GM12878 (cell line): ENCODE measurements around the gene KLHL7. TPM values are rescaled to one million over a fixed set of nuclear protein-coding genes. Genes with fewer than 3 reads are reported as not detected.

ENCODE experiments used
- ATAC-seq: fragments of 200-7000 bp; cut with Tn5 transposase; 3 replicates; pipeline ENCODE4 v1.9.1; 2020; ENCODE audit warnings: mild to moderate bottlenecking, moderate library complexity
- BruUV-seq: library from RNA; stranded (reverse); fragments of 400-500 nt; replicated peaks from 2 replicates; lab custom pipeline; 2021; lab: Mats Ljungman, UMichigan
- CTCF ChIA-PET: fragments of 300-600 bp; sonication (Branson Sonifier 250); formaldehyde crosslinking; extraction: SDS; loops from one replicate; lab custom pipeline; 2021; ENCODE audit warnings: inconsistent platforms; lab: Yijun Ruan, JAX
- POLR2A ChIA-PET: fragments of 350-600 bp; formaldehyde crosslinking; extraction: SDS; loops from one replicate; lab custom pipeline; 2021; ENCODE audit warnings: inconsistent platforms; lab: Charles Lee
- RAD21 ChIA-PET: fragments of 300-600 bp; sonication (Branson Sonifier 250); formaldehyde crosslinking; loops from one replicate; lab custom pipeline; 2023; ENCODE audit warnings: antibody characterized with exemption; ENCODE audit not compliant: unreplicated experiment; lab: Charles Lee
- SMC1A ChIA-PET: fragments of 300-600 bp; sonication (Branson Sonifier 250); formaldehyde crosslinking; loops from one replicate; lab custom pipeline; 2023; ENCODE audit not compliant: unreplicated experiment, uncharacterized antibody; lab: Charles Lee
- DNase-seq: peaks from one replicate; pipeline ENCODE4 v3.0.0-alpha.2; 2011; ENCODE audit warnings: low read depth, low spot score
- FAIRE-seq: peaks from 3 replicates; lab custom pipeline; 2011; peaks lifted over from hg19 to GRCh38; lab: Jason Lieb, UNC
- H2AFZ ChIP-seq: 2 replicates; pipeline ENCODE4 v1.6.0; 2011; ENCODE audit warnings: low read depth, low read length, control low read depth; ENCODE audit not compliant: control insufficient read depth
- H3K27ac ChIP-seq: 2 replicates; pipeline ENCODE4 v1.5.1; 2011; ENCODE audit warnings: control low read depth; ENCODE audit not compliant: control insufficient read depth, insufficient read depth
- H3K27me3 ChIP-seq, 2 experiments: replicated peaks in 1 of 2; 2 replicates each; pipeline versions ENCODE4 v1.6.0 to v1.6.1; 2011; ENCODE audit warnings: low read length in 1 of 2; ENCODE audit not compliant: control insufficient read depth in 2 of 2, insufficient read depth in 2 of 2
- H3K36me3 ChIP-seq, 2 experiments: 2 replicates each; pipeline ENCODE4 v1.5.1; 2011; ENCODE audit warnings: low read length in 1 of 2; ENCODE audit not compliant: control insufficient read depth in 2 of 2, insufficient read depth in 2 of 2
- H3K4me1 ChIP-seq: 2 replicates; pipeline ENCODE4 v1.6.1; 2011; ENCODE audit warnings: mild to moderate bottlenecking, low read length, moderate library complexity, mixed read lengths; ENCODE audit not compliant: control insufficient read depth, insufficient read depth
- H3K4me2 ChIP-seq: 2 replicates; pipeline ENCODE4 v1.6.0; 2011; ENCODE audit warnings: control low read depth; ENCODE audit not compliant: control insufficient read depth, insufficient read depth
- H3K4me3 ChIP-seq: fragments of 200-600 bp; sonication (generic); 2 replicates; pipeline ENCODE4 v1.5.1; 2016
- H3K79me2 ChIP-seq: 2 replicates; pipeline ENCODE4 v1.6.0; 2011; ENCODE audit warnings: low read length; ENCODE audit not compliant: control insufficient read depth, insufficient read depth
- H3K9ac ChIP-seq: 2 replicates; pipeline ENCODE4 v1.8.0; 2011; ENCODE audit warnings: low read length, control low read depth, mixed read lengths; ENCODE audit not compliant: control insufficient read depth, insufficient read depth
- H3K9me3 ChIP-seq: replicated peaks from 3 replicates; pipeline ENCODE4 v1.5.1; 2011; ENCODE audit warnings: mild to moderate bottlenecking, low read length; ENCODE audit not compliant: control insufficient read depth, insufficient read depth
- H4K20me1 ChIP-seq: 2 replicates; pipeline ENCODE4 v1.6.0; 2011; ENCODE audit not compliant: control insufficient read depth, insufficient read depth
- BACH1 ChIP-seq: fragments of 450-650 bp; IDR thresholded peaks from 2 replicates; pipeline ENCODE4 v1.6.1; 2017; ENCODE audit warnings: mild to moderate bottlenecking, borderline replicate concordance
- CBX3 ChIP-seq: fragments of 200-600 bp; sonication (generic); IDR thresholded peaks from 2 replicates; pipeline ENCODE4 v1.6.1; 2016; ENCODE audit warnings: low read depth, borderline replicate concordance
- CHD4 ChIP-seq: fragments of 200-600 bp; sonication (generic); IDR thresholded peaks from 2 replicates; pipeline ENCODE4 v1.6.1; 2016; ENCODE audit warnings: mild to moderate bottlenecking
- EGR1 ChIP-seq, 2 experiments: IDR thresholded peaks; 1 replicate in 1 of 2; 2 replicates in 1 of 2; pipeline ENCODE4 v1.6.1; 2011 to 2012; ENCODE audit warnings: low read depth in 2 of 2, low read length in 2 of 2, borderline replicate concordance in 1 of 2, mild to moderate bottlenecking in 1 of 2, moderate library complexity in 1 of 2
- EP300 ChIP-seq, 2 experiments: fragments of 150-350 bp in 1 of 2; IDR thresholded peaks; 2 replicates each; pipeline ENCODE4 v1.6.1; 2011 to 2012; ENCODE audit warnings: low read depth in 2 of 2, low read length in 2 of 2, borderline replicate concordance in 1 of 2, improper control_type of control experiment in 1 of 2, inconsistent platforms in 1 of 2; ENCODE audit not compliant: control insufficient read depth in 1 of 2
- IRF5 ChIP-seq: fragments of 450-650 bp; IDR thresholded peaks from 2 replicates; pipeline ENCODE4 v1.6.1; 2017; ENCODE audit warnings: borderline replicate concordance
- MLLT1 ChIP-seq: fragments of 450-650 bp; IDR thresholded peaks from 2 replicates; pipeline ENCODE4 v1.6.1; 2016; ENCODE audit warnings: mild to moderate bottlenecking
- NFXL1 ChIP-seq: fragments of 450-650 bp; IDR thresholded peaks from 2 replicates; pipeline ENCODE4 v1.6.1; 2017; ENCODE audit warnings: antibody characterized with exemption, mild to moderate bottlenecking, borderline replicate concordance
- NFYB ChIP-seq: IDR thresholded peaks from 2 replicates; pipeline ENCODE4 v1.6.1; 2011; ENCODE audit warnings: low read depth, mild to moderate bottlenecking, low read length, improper control_type of control experiment, moderate library complexity; ENCODE audit not compliant: insufficient read depth
- PML ChIP-seq: IDR thresholded peaks from 2 replicates; pipeline ENCODE4 v1.6.1; 2012; ENCODE audit warnings: low read length, inconsistent platforms
- POLR2A ChIP-seq: IDR thresholded peaks from 2 replicates; pipeline ENCODE4 v1.6.1; 2011; ENCODE audit warnings: low read depth, mild to moderate bottlenecking, low read length
- TCF12 ChIP-seq: IDR thresholded peaks from 2 replicates; pipeline ENCODE4 v1.6.1; 2011; ENCODE audit warnings: low read depth, mild to moderate bottlenecking, low read length
- TCF3 ChIP-seq: IDR thresholded peaks from 2 replicates; pipeline ENCODE4 v1.6.1; 2012; ENCODE audit warnings: low read depth, mild to moderate bottlenecking, low read length, borderline replicate concordance; ENCODE audit not compliant: insufficient read depth
- WRNIP1 ChIP-seq: IDR thresholded peaks from 2 replicates; pipeline ENCODE4 v1.6.1; 2011; ENCODE audit warnings: low read depth, low read length, improper control_type of control experiment, borderline replicate concordance
- ZNF207 ChIP-seq: fragments of 450-650 bp; IDR thresholded peaks from 2 replicates; pipeline ENCODE4 v1.6.1; 2014; ENCODE audit warnings: antibody characterized with exemption, mild to moderate bottlenecking, borderline replicate concordance
- ZSCAN29 ChIP-seq: fragments of 450-650 bp; IDR thresholded peaks from 2 replicates; pipeline ENCODE4 v1.6.1; 2017; ENCODE audit warnings: mild to moderate bottlenecking, moderate library complexity
- WGBS: methylation state at CpG from one replicate; pipeline ENCODE4 v1.1.6; 2016; ENCODE audit warnings: low lambda C conversion rate; ENCODE audit not compliant: insufficient replicate concordance, insufficient coverage; ENCODE audit errors: missing lambda C conversion rate; 5-methylcytosine and 5-hydroxymethylcytosine counted together
- in situ Hi-C: fragments of 300-500 bp; cut with MboI; formaldehyde crosslinking; loops from 9 replicates; pipeline ENCODE4 v1.14.3; 2018; ENCODE audit warnings: mixed read lengths
- intact Hi-C: fragments of 100-400 bp; cut with micrococcal nuclease; formaldehyde crosslinking; loops from one replicate; pipeline ENCODE4 v1.14.2; 2022; ENCODE audit not compliant: unreplicated experiment
- polyA plus RNA-seq, 11 experiments: library from polyadenylated mRNA; depleted of rRNA in 4 of 11; unstranded in 6 of 11; stranded (reverse) in 5 of 11; fragments of >200 nt; fragmentation: Nextera tagmentation in 4 of 11; fragmentation: Illumina TruSeq in 1 of 11; extraction: Ambion mirVana in 4 of 11; extraction: Trizol in 1 of 11; gene quantifications; 1 replicate in 1 of 11; 2 replicates in 10 of 11; pipeline versions ENCODE4 v1.2.1 to v1.2.3, GENCODE V29; 2011 to 2016; ENCODE audit warnings: inconsistent platforms in 2 of 11, missing spikeins in 2 of 11, low read depth in 1 of 11
- total RNA-seq, 4 experiments: library from RNA; depleted of rRNA in 3 of 4; stranded (reverse); fragments of >200 nt in 3 of 4; fragmentation: Illumina TruSeq in 1 of 4; extraction: Trizol in 1 of 4; gene quantifications; 2 replicates each; pipeline versions ENCODE4 v1.2.1 to v1.2.3, GENCODE V29; 2013 to 2021

Gene KLHL7
- total and polyA plus RNA-seq, 10 of the 15 experiments (the other 5 are each of a cell fraction or from before 2014, with no cell fraction given): 6.4 to 38.7 (median 20.9) TPM

GRCh38 chr7:23096518-23097290 is 8.9 kb upstream of the KLHL7 start (continued):
- no peak for TF ChIP-seq ZSCAN29
- no peak for TF ChIP-seq PML
- TF ChIP-seq WRNIP1: no peak
- TF ChIP-seq NFYB: no peak
- TF ChIP-seq CHD4: no peak

- no peaks in the 10 kb centered on the region for H3K79me2 ChIP-seq
- intact Hi-C loops: no loop called here
- ChIA-PET CTCF (interaction anchor here (1.1 to 8.4 kb wide), 2 partner anchors 8 to 13 kb away, joined by 3 to 63 read pairs; no protein-coding TSS in a partner anchor), SMC1A (interaction anchor here (0.7 to 1.2 kb wide), 2 partner anchors 11 to 86 kb away, joined by 3 to 4 read pairs; no protein-coding TSS in a partner anchor), POLR2A (interaction anchor here (0.6 kb wide), 1 partner anchor 9 kb away, joined by 4 read pairs; no protein-coding TSS in a partner anchor), RAD21 (no interaction called here)
- H3K27ac ChIP-seq: no peak overlapping the region
- no peak overlapping the region for H3K9ac ChIP-seq
- TF ChIP-seq EGR1 (IDR thresholded peaks at IDR 0.05; ENCODE audit: borderline replicate concordance in 1 of 2, low read depth in 2 of 2, low read length in 2 of 2) (no peak), EP300 (IDR thresholded peaks at IDR 0.05; ENCODE audit: borderline replicate concordance in 1 of 2, control insufficient read depth in 1 of 2, low read depth in 2 of 2, low read length in 2 of 2) (no peak), IRF5 (no peak), TCF3 (no peak), NFXL1 (no peak), MLLT1 (no peak), POLR2A (no peak), TCF12 (no peak), BACH1 (no peak), CBX3 (no peak), ZNF207 (no peak)
- DNase-seq: no peak
- no peaks in the 10 kb centered on the region; the same call in 1 of the 3 replicates for H3K9me3 ChIP-seq
- BruUV-seq: no TSS peak
- H3K4me3 ChIP-seq: no peak overlapping the region
- no peaks in the 10 kb centered on the region for H3K4me1 ChIP-seq
- H4K20me1 ChIP-seq: no peaks in the 10 kb centered on the region
- ATAC-seq: no peak
- H3K4me2 ChIP-seq: no peak overlapping the region
- H3K36me3 ChIP-seq: no peaks in the 10 kb centered on the region
- no peaks in the 10 kb centered on the region for H3K27me3 ChIP-seq
- WGBS: 62% methylated on average over 9 of the region's 9 CpGs
- in situ Hi-C loops: no loop called here
- no peak for FAIRE-seq
- H2AFZ ChIP-seq: no peak overlapping the region
Measured at GRCh38 chr7:23098029-23098428, 7.6 kb upstream of the KLHL7 start.
